Measurements from ENCODE around the gene GPX4.
"Not testable (repeated sequence)": the region's sequence is repeated elsewhere in the genome, so short reads cannot be mapped to it uniquely, and the experiment has no call there.

GPX4 gene

DNA sequence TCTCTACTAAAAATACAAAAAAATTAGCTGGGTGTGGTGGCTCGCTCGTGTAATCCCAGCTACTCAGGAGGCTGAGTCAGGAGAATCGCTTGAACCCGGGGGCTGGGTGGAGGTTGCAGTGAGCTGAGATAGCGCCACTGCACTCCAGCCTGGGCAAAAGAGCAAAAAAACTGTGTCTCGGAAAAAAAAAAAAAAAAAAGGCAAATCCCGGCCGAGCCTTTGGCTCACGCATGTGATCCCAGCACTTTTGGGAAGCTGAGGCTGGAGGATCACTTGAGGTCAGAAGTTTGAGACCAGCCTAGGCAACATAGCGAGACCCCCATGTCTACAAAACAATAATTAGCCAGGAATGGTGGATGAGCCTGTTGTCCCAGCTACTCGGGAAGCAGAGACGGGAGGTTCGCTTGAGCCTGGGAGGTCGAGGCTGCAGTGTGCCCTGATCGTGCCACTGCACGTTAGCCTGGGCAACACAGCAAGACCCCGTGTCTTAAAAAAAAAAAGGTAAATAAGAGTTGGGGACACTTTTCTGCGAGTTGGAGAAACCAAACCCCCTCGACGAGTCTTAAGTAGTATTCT lies 574 bp upstream of the GPX4 start:
- FAIRE-seq = no peak

GRCh38 chr19:1104311-1105007 lies 665 bp downstream of the GPX4 start:
- FAIRE-seq = no peak

DNA sequence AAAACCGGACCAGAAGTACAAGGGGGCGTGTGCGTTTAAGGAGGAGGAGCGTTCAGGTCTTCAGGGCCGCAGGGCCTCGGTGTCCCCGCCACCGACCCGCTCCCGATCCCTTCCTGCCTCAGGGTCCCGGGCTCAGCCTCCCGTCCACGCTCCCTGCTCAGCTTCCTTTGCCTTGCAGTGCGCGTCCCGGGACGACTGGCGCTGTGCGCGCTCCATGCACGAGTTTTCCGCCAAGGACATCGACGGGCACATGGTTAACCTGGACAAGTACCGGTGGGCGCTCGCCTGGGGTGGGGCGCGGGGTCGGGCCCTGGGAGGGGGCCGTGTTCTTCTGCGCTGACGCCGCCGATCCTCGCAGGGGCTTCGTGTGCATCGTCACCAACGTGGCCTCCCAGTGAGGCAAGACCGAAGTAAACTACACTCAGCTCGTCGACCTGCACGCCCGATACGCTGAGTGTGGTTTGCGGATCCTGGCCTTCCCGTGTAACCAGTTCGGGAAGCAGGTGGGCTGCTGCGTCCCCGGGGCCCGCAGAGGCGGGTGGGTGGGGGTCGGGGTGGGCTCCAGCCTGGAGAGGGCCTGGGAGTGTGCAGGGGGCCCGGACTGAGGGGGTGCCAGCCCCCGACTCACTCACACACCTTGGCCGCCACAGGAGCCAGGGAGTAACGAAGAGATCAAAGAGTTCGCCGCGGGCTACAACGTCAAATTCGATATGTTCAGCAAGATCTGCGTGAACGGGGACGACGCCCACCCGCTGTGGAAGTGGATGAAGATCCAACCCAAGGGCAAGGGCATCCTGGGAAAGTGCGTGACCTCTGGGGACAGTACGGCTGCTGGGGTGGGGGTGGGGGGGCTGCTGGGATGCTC lies 1.4 kb downstream of the GPX4 start:
- FAIRE-seq = no peak

DNA sequence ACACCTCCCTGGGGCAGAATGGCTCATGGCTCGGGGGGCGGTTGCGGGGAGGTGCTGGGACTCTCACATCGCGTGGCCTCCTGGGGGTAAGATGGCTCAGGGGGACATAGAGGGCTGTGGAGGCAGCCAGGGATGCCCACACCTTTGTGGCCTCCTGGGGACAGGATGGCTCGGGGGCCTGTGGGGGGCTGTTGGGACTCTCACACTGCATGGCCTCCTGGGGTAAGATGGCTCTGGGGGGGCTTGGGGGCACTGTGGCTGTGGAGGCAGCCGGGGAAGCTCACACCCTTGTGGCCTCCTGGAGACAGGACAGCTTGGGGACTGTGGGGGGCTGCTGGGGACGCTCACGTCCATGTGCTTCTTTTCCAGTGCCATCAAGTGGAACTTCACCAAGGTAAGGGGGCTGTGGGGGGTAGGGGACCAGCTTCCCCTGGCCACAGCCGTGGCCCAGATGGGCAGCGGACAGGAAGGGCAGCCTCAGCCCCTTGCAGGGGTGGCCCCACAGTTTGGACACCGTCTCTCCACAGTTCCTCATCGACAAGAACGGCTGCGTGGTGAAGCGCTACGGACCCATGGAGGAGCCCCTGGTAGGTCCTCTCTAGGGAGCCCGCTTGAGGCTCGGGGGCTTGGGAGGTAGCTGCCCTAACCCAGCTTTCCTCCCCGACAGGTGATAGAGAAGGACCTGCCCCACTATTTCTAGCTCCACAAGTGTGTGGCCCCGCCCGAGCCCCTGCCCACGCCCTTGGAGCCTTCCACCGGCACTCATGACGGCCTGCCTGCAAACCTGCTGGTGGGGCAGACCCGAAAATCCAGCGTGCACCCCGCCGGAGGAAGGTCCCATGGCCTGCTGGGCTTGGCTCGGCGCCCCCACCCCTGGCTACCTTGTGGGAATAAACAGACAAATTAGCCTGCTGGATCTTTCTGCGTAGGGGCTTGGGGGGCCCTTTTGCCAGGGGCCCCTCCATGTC lies 2.4 kb downstream of the GPX4 start:
- FAIRE-seq = no peak

DNA sequence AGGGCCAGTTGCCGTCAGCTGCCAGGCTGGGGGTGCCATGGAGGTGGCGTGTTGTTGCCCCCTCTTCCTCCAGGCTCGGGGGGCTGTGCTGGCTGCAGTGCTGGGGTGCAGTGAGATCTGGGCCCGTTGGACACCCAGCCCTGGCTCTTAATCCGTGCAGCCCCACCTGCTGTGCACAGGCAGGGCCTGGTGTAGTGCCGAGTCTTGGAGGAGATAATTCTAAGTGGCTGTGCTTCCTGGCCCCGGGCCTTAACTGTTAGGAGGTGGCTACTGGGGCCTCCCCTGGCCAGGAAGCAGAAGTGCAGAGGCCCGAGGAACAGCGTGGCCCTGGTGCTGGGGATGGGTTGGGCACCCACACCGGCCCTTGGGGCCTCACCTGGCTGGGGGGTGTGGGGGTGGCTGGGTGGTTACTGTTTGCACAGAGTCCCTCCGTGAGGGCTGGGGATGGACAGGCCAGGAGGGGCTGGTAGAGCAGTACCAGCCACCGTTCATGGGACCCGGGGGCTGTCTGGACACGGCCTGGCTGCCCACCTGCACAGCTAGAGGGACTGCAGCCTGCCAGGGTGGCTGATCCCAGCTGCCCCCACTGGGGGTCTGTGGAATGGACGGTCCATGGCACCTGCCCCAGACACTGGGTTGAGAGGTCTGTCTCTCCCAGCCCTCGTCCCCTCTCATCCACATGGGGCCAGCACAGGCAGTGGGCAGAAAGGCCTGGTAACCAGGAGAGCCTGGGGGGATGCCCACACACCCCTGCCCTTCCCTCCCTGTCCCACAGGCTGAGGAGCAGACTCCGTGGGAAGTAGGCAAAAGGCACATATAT lies 3.3 kb downstream of the GPX4 start:
- FAIRE-seq = no peak

- FAIRE-seq = no peak
Observed at GRCh38 chr19:1107661-1108261, 4.0 kb downstream of the GPX4 start.

- FAIRE-seq = no peak
Observed at GRCh38 chr19:1108291-1109031, 4.7 kb downstream of the GPX4 start.

DNA sequence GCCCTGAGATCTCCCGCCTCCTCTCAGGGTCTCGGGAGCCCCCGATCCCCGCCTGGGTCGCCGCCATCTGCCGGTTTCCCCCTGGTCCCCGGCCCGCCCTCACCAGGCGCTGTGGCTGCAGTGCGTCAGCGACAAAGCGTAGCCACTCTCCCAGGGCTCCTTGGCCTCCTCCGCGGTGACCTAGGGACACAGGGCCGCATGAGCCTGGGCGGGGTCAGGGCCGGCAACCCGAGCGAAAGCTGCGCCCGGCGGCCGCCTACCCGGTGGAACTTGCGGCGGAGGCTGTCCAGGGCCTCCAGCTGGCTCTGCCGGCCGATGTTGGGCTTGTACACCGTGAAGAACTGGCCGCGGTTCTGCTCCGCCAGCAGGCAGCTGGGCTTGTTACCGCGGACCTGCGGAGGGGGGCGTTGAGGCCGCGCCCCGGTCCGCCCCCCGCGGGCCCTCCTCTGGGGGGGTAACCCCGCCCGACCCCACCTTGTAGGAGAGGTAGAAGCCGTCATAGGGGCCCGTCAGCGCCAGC lies 5.3 kb downstream of the GPX4 start:
- FAIRE-seq = no peak

DNA sequence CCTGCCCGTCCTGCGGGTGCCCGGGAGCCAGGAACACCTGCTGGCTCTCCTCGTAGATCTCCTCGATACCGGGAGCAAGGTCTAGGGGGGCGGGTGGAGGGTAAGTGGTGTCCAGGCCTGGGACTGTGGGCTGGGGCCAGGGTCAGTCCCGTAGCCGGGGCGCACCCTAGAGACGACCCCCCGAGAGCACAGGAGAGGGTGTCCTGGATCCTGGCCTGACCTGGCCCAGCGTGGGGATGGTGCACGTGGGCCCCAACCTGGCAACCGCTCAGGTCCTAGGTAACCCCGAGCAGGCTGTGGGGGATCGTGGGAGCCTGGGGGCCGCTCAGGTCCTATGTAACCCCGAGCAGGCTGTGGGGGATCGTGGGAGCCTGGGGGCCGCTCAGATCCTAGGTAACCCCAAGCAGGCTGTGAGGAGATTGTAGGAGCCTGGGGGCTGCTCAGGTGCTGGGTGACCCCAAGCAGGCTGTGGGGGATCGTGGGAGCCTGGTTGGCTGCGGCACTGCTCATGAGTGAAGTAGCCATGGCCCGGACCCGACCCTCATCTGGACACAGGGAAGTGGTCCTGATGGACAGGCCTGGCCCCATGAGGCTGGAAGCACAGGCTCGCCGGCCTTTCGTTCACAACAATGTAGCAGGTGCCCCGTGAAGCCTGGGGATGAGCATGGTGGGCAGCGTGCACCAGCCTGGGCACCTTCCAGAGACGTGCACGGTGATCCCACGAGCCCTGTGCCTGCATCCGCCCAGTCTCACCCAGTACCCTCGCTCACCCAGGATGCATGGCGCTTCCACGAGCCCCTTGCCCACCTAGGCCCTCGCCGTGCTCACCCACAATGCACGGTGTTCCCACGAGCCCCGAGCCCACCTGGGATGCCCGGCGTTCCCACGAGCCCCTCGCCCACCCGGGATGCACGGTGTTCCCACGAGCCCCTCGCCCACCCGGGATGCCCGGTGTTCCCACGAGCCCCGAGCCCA lies 6.2 kb downstream of the GPX4 start:
- FAIRE-seq = no peak

DNA sequence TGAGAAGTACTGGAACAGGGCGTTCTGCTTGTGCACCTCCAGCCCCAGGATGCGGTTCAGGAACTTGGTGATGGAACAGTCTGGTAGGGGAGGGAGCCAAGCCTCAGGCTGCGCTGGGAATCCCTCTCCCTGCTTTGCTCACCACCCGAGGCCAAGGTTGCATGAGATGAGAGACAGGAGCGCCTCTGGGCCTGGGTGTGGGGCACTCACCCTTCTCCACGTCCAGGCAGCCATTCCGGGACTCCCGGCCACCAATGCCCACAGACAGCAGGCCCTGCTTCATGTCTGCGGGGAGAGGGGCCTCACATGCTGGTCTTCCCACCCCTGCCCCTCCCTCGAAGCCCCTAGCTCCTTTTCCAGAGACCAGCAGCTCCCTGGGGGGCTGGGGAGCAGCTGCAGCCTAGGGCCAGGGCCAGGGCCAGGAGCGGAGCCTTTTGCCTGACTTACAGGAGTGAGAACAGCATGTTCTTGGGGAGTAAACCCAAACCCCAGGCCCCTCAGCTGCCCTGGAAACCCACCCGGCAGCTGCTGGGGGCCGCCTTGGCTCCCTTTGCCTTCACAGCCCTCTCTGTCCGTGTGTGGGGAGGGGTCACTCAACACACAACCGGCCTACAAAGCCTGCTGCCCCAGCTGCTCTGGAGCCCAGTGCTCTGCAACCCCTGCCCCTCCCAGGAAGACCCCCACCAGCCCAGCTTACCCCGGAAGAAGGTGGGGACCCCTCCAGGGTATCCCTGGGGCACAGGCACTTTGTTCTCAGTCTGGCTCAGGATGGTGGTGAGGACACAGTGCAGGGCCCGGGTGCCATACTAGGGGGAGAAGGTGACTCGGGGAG lies 7.2 kb downstream of the GPX4 start:
- FAIRE-seq = no peak

- FAIRE-seq = no peak
Observed at GRCh38 chr19:1111641-1112267, 8.0 kb downstream of the GPX4 start.

DNA sequence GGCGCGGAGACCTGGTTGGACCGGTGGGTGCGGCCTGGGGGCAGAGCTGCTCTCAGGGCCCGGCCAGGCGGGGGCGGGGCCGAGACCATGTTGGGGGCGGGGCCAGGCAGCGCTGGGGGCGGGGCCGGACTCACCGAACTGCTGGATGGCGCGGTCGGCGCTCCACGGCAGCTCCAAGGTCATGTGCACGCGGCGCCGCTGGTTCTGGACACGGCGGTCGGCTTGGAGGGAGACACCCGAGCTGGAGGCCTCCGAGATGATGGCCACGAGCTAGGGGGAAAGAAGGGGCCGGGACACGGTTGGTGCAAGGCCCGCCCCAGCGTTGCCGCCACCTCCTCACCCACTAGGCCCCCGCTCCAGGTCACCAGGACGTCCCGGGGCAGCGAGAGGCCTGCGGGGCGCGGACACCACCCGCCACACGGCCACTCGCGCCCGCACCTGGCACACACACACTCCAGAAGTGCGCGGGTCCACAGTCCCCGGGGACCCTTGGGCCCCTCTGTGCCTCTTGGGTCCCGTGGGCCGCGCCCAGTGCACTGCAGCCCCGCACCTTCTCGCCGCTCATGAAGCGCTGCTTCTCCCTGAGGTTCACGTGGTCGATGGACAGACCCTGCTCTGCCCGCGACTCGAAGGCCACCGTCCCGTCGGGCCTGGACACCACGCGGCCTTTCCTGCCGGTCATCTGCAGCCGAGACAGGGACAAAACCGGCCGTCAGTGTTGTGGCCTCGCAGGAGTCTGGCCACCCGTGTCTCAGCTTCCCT lies 8.7 kb downstream of the GPX4 start:
- no peak for FAIRE-seq

DNA sequence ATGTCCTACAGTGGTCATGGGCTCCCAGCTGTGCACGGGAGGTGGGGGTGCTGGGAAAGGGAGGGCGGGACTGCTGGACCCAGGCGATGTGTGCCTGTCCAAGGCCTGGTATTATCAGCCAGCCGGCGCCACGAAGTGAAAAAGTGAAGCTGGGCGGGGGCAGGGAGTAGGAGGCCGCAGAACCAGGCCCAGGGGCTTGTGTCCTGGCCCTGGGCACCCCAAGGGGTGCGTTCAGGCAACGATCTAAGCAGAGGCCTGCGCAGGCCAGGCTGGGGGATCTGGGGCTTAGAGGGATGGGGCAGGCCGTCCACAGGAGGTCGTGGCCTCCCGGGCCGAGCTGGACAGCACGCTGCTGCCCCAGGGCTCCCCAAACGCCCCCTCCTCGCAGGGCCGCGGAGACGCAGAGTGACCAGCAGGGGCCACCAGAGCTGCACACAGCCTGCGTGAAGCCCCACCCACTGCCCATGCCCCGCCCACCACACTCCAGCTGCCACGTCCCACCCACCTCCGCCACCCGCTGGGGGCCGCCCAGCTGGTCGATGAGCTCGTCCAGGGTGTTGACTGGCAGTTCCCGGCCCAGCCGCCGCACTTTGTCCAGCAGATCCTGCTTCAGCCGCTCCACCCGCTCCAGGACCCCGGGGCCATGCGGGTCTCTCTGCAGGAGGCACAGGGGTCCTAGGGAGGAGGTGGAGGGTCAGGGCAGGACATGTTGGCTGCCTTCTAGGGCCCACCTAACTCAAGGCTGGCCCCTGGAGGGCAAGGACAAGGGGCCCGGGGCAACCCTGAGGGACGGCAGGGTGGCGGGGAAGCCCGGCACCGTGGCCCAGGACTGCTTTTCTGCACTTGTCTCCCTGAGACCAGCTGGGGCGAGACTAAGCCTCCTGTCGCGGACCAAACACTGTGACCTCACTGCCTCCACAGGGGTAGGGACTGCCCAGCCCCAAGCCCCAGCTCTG lies 9.5 kb downstream of the GPX4 start:
- FAIRE-seq = no peak

DNA sequence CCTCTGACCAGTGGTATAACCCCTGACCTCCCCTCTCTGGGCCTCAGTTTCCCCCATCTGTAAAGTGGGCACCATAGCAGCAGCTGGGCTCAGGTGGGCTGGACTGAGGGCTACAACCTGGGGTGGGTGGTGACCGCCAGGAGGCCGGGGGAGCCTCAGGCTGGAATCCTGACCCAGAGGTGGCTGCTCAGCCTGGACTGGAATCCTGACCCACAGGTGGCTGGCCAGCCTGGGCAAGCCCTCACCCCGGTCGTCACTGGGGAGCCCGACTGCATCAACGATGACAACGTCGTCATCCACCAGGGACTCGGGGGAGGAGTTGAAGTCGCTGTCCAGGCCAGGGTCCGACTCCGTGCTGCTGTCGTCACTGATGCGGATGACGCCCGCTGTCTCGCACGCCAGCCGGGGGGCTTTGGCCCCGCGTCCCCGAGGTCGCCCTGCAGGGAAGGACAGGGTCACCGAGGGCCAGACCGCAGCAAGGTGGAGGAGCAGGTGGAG lies 10.2 kb downstream of the GPX4 start:
- FAIRE-seq = no peak

DNA sequence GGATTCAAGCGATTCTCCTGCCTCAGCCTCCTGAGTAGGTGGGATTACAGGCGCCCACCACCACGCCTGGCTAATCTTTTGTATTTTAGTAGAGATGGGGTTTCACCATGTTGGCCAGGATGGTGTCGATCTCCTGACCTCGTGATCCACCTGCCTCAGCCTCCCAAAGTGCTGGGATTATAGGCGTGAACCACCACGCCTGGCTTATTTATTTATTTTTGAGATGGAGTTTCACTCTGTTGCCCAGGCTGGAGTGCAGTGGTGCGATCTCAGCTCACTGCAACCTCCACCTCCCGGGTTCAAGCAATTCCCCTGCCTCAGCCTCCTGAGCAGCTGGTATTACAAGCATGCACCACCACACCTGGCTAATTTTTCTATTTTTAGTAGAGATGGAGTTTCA lies 10.9 kb downstream of the GPX4 start:
- FAIRE-seq = not testable (repeated sequence)
